Measurements from ENCODE around the gene EYS. TPM values are rescaled to one million over a fixed set of nuclear protein-coding genes. Genes with fewer than 3 reads are reported as not detected.
"Not testable (repeated sequence)": the region's sequence is repeated elsewhere in the genome, so short reads cannot be mapped to it uniquely, and the experiment has no call there.

The EYS gene
- polyA plus RNA-seq, 1 experiment: not detected

- CTCF ChIA-PET: no interaction called here
- TF ChIP-seq CTCF (IDR thresholded peaks at IDR 0.05; ENCODE audit: insufficient read depth, low read depth, low read length): no peak
- POLR2A ChIA-PET: no interaction called here
- DNase-seq (ENCODE audit: low read depth): no peak
- Histone ChIP-seq H3K27me3 (ENCODE audit: control insufficient read depth, insufficient read depth, low read length) (no peaks in the 10 kb centered on the region), H3K4me3 (ENCODE audit: low read depth, low read length) (no peak overlapping the region), H3K36me3 (ENCODE audit: control insufficient read depth, insufficient read depth, low read length) (no peaks in the 10 kb centered on the region)
Observed at GRCh38 chr6:65610746-65611145, 96.3 kb downstream of the EYS start.

- no peak overlapping the region for H3K4me3 ChIP-seq (ENCODE audit: low read depth, low read length)
- ChIA-PET CTCF (no interaction called here), POLR2A (no interaction called here)
- no peaks in the 10 kb centered on the region for H3K27me3 ChIP-seq (ENCODE audit: control insufficient read depth, insufficient read depth, low read length)
- no peak for TF ChIP-seq CTCF (IDR thresholded peaks at IDR 0.05; ENCODE audit: insufficient read depth, low read depth, low read length)
- no peaks in the 10 kb centered on the region for H3K36me3 ChIP-seq (ENCODE audit: control insufficient read depth, insufficient read depth, low read length)
- DNase-seq (ENCODE audit: low read depth): no peak
Observed at GRCh38 chr6:65595540-65595939, 111.5 kb downstream of the EYS start.

GRCh38 chr6:65570340-65570739, 136.7 kb downstream of the EYS start:
- no peak for TF ChIP-seq CTCF (IDR thresholded peaks at IDR 0.05; ENCODE audit: insufficient read depth, low read depth, low read length)
- Histone ChIP-seq H3K27me3 (ENCODE audit: control insufficient read depth, insufficient read depth, low read length) (no peaks in the 10 kb centered on the region), H3K4me3 (ENCODE audit: low read depth, low read length) (no peak overlapping the region), H3K36me3 (ENCODE audit: control insufficient read depth, insufficient read depth, low read length) (no peaks in the 10 kb centered on the region)
- no peak for DNase-seq (ENCODE audit: low read depth)
- ChIA-PET POLR2A (no interaction called here), CTCF (no interaction called here)

GRCh38 chr6:65569505-65569904, 137.5 kb downstream of the EYS start:
- ChIA-PET POLR2A (no interaction called here), CTCF (no interaction called here)
- DNase-seq (ENCODE audit: low read depth): no peak
- H3K4me3 ChIP-seq (ENCODE audit: low read depth, low read length): no peak overlapping the region
- no peaks in the 10 kb centered on the region for H3K36me3 ChIP-seq (ENCODE audit: control insufficient read depth, insufficient read depth, low read length)
- no peak for TF ChIP-seq CTCF (IDR thresholded peaks at IDR 0.05; ENCODE audit: insufficient read depth, low read depth, low read length)
- no peaks in the 10 kb centered on the region for H3K27me3 ChIP-seq (ENCODE audit: control insufficient read depth, insufficient read depth, low read length)

GRCh38 chr6:65569056-65569455, 138.0 kb downstream of the EYS start:
- H3K36me3 ChIP-seq (ENCODE audit: control insufficient read depth, insufficient read depth, low read length); CTCF ChIA-PET; DNase-seq (ENCODE audit: low read depth); H3K27me3 ChIP-seq (ENCODE audit: control insufficient read depth, insufficient read depth, low read length); POLR2A ChIA-PET; H3K4me3 ChIP-seq (ENCODE audit: low read depth, low read length): not testable (repeated sequence)

- Histone ChIP-seq H3K27me3 (ENCODE audit: control insufficient read depth, insufficient read depth, low read length) (no peaks in the 10 kb centered on the region), H3K36me3 (ENCODE audit: control insufficient read depth, insufficient read depth, low read length) (no peaks in the 10 kb centered on the region), H3K4me3 (ENCODE audit: low read depth, low read length) (no peak overlapping the region)
- ChIA-PET CTCF (no interaction called here), POLR2A (no interaction called here)
- DNase-seq (ENCODE audit: low read depth): no peak
- TF ChIP-seq CTCF (IDR thresholded peaks at IDR 0.05; ENCODE audit: insufficient read depth, low read depth, low read length): no peak
Observed at GRCh38 chr6:65566117-65566516, 140.9 kb downstream of the EYS start.
